SK-N-SH (cell line): ENCODE measurements around the gene MEIS2. TPM values are rescaled to one million over a fixed set of nuclear protein-coding genes. Genes with fewer than 3 reads are reported as not detected.

Experiments
- CTCF ChIA-PET: fragments of 300-600, 350-600 bp; formaldehyde crosslinking; extraction: SDS; loops from one replicate; lab custom pipeline; 2021; lab: Yijun Ruan, JAX
- POLR2A ChIA-PET: fragments of 350-600 bp; sonication (Branson Sonifier 250); formaldehyde crosslinking; extraction: SDS; loops from one replicate; lab custom pipeline; 2020; ENCODE audit warnings: antibody characterized with exemption, inconsistent platforms; lab: Yijun Ruan, JAX
- DNase-seq: peaks from one replicate; pipeline ENCODE4 v3.0.0; 2012
- H2AFZ ChIP-seq: fragments of 200-600 bp; sonication (generic); 2 replicates; pipeline ENCODE4 v1.8.1; 2016; ENCODE audit warnings: antibody characterized with exemption, mild to moderate bottlenecking, low read depth
- H3F3A ChIP-seq: fragments of 200-600 bp; sonication (generic); replicated peaks from 2 replicates; pipeline ENCODE3; 2016; ENCODE audit warnings: antibody characterized with exemption, mild to moderate bottlenecking; ENCODE audit not compliant: insufficient read depth
- H3K27ac ChIP-seq, 2 experiments: fragments of 200-500 bp in 1 of 2; fragments of 200-600 bp in 1 of 2; sonication (Bioruptor generic) in 1 of 2; sonication (generic), shearing (Covaris generic) in 1 of 2; 2 replicates each; pipeline versions ENCODE4 v1.5.1 to v1.6.1; 2014 to 2016; ENCODE audit warnings: low read depth in 2 of 2, inconsistent platforms in 1 of 2, low read length in 1 of 2, mild to moderate bottlenecking in 1 of 2, mixed read lengths in 1 of 2
- H3K27me3 ChIP-seq: fragments of 200-600 bp; sonication (generic), shearing (Covaris generic); 2 replicates; pipeline ENCODE4 v1.6.1; 2016; ENCODE audit warnings: mixed run types; ENCODE audit not compliant: insufficient read depth
- H3K36me3 ChIP-seq, 2 experiments: fragments of 200-500 bp in 1 of 2; fragments of 200-600 bp in 1 of 2; sonication (Bioruptor generic) in 1 of 2; sonication (generic) in 1 of 2; replicated peaks in 1 of 2; 2 replicates each; pipeline versions ENCODE3 to v1.5.1; 2014 to 2016; ENCODE audit warnings: low read length in 1 of 2, mild to moderate bottlenecking in 1 of 2; ENCODE audit not compliant: insufficient read depth in 2 of 2, control insufficient read depth in 1 of 2
- H3K4me1 ChIP-seq, 2 experiments: fragments of 200-500 bp in 1 of 2; fragments of 200-600 bp in 1 of 2; sonication (Bioruptor generic) in 1 of 2; sonication (generic), shearing (Covaris generic) in 1 of 2; 2 replicates each; pipeline versions ENCODE4 v1.5.1 to v1.6.1; 2014 to 2016; ENCODE audit warnings: low read depth in 1 of 2, low read length in 1 of 2, mixed run types in 1 of 2; ENCODE audit not compliant: insufficient read depth in 2 of 2, control insufficient read depth in 1 of 2
- H3K4me2 ChIP-seq: fragments of 200-600 bp; sonication (generic), shearing (Covaris generic); 2 replicates; pipeline ENCODE4 v1.6.1; 2017; ENCODE audit warnings: mixed run types
- H3K4me3 ChIP-seq, 2 experiments: fragments of 200-500 bp in 1 of 2; fragments of 200-600 bp in 1 of 2; sonication (Bioruptor generic) in 1 of 2; sonication (generic), shearing (Covaris generic) in 1 of 2; 2 replicates each; pipeline versions ENCODE4 v1.5.1 to v1.8.1; 2014 to 2016; ENCODE audit warnings: low read depth in 2 of 2, inconsistent platforms in 1 of 2, low read length in 1 of 2, mild to moderate bottlenecking in 1 of 2, mixed read lengths in 1 of 2, moderate library complexity in 1 of 2
- H3K79me2 ChIP-seq: fragments of 200-600 bp; sonication (generic); 2 replicates; pipeline ENCODE4 v1.8.1; 2017; ENCODE audit warnings: mild to moderate bottlenecking; ENCODE audit not compliant: insufficient read depth
- H3K9ac ChIP-seq: fragments of 200-600 bp; sonication (generic); 2 replicates; pipeline ENCODE4 v1.6.1; 2017; ENCODE audit warnings: mixed run types
- H3K9me2 ChIP-seq: fragments of 200-600 bp; sonication (generic); 2 replicates; pipeline ENCODE4 v1.6.1; 2017; ENCODE audit warnings: mixed run types
- H3K9me3 ChIP-seq: fragments of 200-600 bp; sonication (generic); 2 replicates; pipeline ENCODE4 v1.6.1; 2017; ENCODE audit warnings: mixed run types, mild to moderate bottlenecking, moderate library complexity
- H4K20me1 ChIP-seq: fragments of 200-600 bp; sonication (generic); 2 replicates; pipeline ENCODE4 v1.6.1; 2017; ENCODE audit warnings: mild to moderate bottlenecking, mixed run types; ENCODE audit not compliant: insufficient read depth
- EZH2phosphoT487 ChIP-seq: fragments of 200-600 bp; sonication (generic); IDR thresholded peaks from 2 replicates; pipeline ENCODE4 v1.6.1; 2017; ENCODE audit warnings: low read depth, mixed run types, mild to moderate bottlenecking, antibody characterized with exemption, moderate library complexity, borderline replicate concordance
- FOSL2 ChIP-seq: IDR thresholded peaks from 2 replicates; pipeline ENCODE4 v1.4.0; 2012; ENCODE audit warnings: low read depth, mild to moderate bottlenecking, moderate library complexity, borderline replicate concordance
- FOXM1 ChIP-seq: IDR thresholded peaks from 2 replicates; pipeline ENCODE4 v1.4.0; 2012; ENCODE audit warnings: low read depth, mild to moderate bottlenecking
- GABPA ChIP-seq: IDR thresholded peaks from 2 replicates; pipeline ENCODE4 v1.4.0; 2012; ENCODE audit warnings: low read depth, mild to moderate bottlenecking
- GATA2 ChIP-seq: sonication (generic); formaldehyde crosslinking; IDR thresholded peaks from 2 replicates; pipeline ENCODE4 v1.5.0; 2020; ENCODE audit warnings: mild to moderate bottlenecking, missing genetic modification reagents
- JUND ChIP-seq: IDR thresholded peaks from 2 replicates; pipeline ENCODE4 v1.4.0; 2012
- MAX ChIP-seq: IDR thresholded peaks from 2 replicates; pipeline ENCODE4 v1.4.0; 2012; ENCODE audit warnings: low read depth
- MEF2A ChIP-seq: IDR thresholded peaks from 2 replicates; pipeline ENCODE4 v1.4.0; 2012; ENCODE audit warnings: low read depth, borderline replicate concordance
- MXI1 ChIP-seq: IDR thresholded peaks from 2 replicates; pipeline ENCODE4 v1.6.1; 2012; ENCODE audit warnings: mild to moderate bottlenecking, low read depth, low read length, improper control_type of control experiment
- NRF1 ChIP-seq: IDR thresholded peaks from 2 replicates; pipeline ENCODE4 v1.6.1; 2012; ENCODE audit warnings: low read depth, mild to moderate bottlenecking, low read length
- PBX3 ChIP-seq: IDR thresholded peaks from 2 replicates; pipeline ENCODE4; 2012
- POLR2AphosphoS5 ChIP-seq: IDR thresholded peaks from 2 replicates; pipeline ENCODE4 v1.6.1; 2012; ENCODE audit warnings: low read depth, low read length
- RAD21 ChIP-seq: IDR thresholded peaks from 2 replicates; pipeline ENCODE4 v1.6.1; 2012; ENCODE audit warnings: mild to moderate bottlenecking, low read length
- RCOR1 ChIP-seq: fragments of 150-350 bp; IDR thresholded peaks from 2 replicates; pipeline ENCODE4 v1.6.1; 2017; ENCODE audit warnings: antibody characterized with exemption, low read length
- REST ChIP-seq: IDR thresholded peaks from 2 replicates; pipeline ENCODE4 v1.6.1; 2012; ENCODE audit warnings: mild to moderate bottlenecking, low read depth, low read length, moderate library complexity
- SMC3 ChIP-seq: IDR thresholded peaks from 2 replicates; pipeline ENCODE4 v1.6.1; 2012; ENCODE audit warnings: low read depth, low read length, improper control_type of control experiment
- TCF12 ChIP-seq: IDR thresholded peaks from 2 replicates; pipeline ENCODE4 v1.4.0; 2012
- TEAD4 ChIP-seq: IDR thresholded peaks from 2 replicates; pipeline ENCODE4 v1.4.0; 2012; ENCODE audit warnings: mild to moderate bottlenecking, borderline replicate concordance; ENCODE audit not compliant: insufficient read depth
- WGBS: methylation state at CpG from one replicate; pipeline ENCODE4 v1.1.6; 2017; ENCODE audit warnings: low lambda C conversion rate; 5-methylcytosine and 5-hydroxymethylcytosine counted together
- polyA plus RNA-seq, 3 experiments: library from polyadenylated mRNA; depleted of rRNA; stranded (reverse); fragments of >200 nt; gene quantifications; 2 replicates each; pipeline ENCODE4 v1.2.3, GENCODE V29; 2012
- TF ChIP-seq, protein P1 (sequence below): fragments of 150-350 bp; IDR thresholded peaks from 2 replicates; pipeline ENCODE4 v1.6.1; 2016; ENCODE audit warnings: mild to moderate bottlenecking, low read depth, low read length
- TF ChIP-seq, protein P2 (sequence below): IDR thresholded peaks from 2 replicates; pipeline ENCODE4 v1.4.0; 2012; ENCODE audit warnings: low read depth, borderline replicate concordance

The MEIS2 gene
- polyA plus RNA-seq, 1 of the 3 experiments (the other 2 are of a cell fraction), result 146 TPM

GRCh38 chr15:37009288-37009687 is 91.1 kb downstream of the MEIS2 start:
- WGBS, result 100% methylated on average over 1 of the region's 1 CpG
- Histone ChIP-seq H3F3A (peaks cover 12% of the 10 kb centered on the region), H3K4me1 (peaks cover 0 to 7% of the 10 kb centered on the region in 2 experiments; a peak in 2 of 4 replicates), H2AFZ (no peak overlapping the region), H3K4me3 (no peak overlapping the region), H3K9me3 (no peaks in the 10 kb centered on the region), H3K9ac (no peak overlapping the region), H3K79me2 (peaks cover 95% of the 10 kb centered on the region), H3K27me3 (no peaks in the 10 kb centered on the region), H3K27ac (no peak overlapping the region), H3K4me2 (no peak overlapping the region), H3K9me2 (no peaks in the 10 kb centered on the region), H3K36me3 (peaks cover 79 to 82% of the 10 kb centered on the region in 2 experiments), H4K20me1 (peaks cover 23% of the 10 kb centered on the region; the same call in 1 of the 2 replicates)
- ChIA-PET CTCF (no interaction called here), POLR2A (no interaction called here)
- DNase-seq, result no peak
- TF ChIP-seq SMC3, result no peak
- no peak for TF ChIP-seq RCOR1
- TF ChIP-seq, protein P1, sequence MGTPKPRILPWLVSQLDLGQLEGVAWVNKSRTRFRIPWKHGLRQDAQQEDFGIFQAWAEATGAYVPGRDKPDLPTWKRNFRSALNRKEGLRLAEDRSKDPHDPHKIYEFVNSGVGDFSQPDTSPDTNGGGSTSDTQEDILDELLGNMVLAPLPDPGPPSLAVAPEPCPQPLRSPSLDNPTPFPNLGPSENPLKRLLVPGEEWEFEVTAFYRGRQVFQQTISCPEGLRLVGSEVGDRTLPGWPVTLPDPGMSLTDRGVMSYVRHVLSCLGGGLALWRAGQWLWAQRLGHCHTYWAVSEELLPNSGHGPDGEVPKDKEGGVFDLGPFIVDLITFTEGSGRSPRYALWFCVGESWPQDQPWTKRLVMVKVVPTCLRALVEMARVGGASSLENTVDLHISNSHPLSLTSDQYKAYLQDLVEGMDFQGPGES, result no peak
- no peak for TF ChIP-seq JUND
- TF ChIP-seq POLR2AphosphoS5, result no peak
- no peak for TF ChIP-seq GABPA
- no peak for TF ChIP-seq EZH2phosphoT487
- TF ChIP-seq FOXM1, result no peak
- TF ChIP-seq FOSL2, result no peak
- TF ChIP-seq MAX, result no peak
- TF ChIP-seq, protein P2, sequence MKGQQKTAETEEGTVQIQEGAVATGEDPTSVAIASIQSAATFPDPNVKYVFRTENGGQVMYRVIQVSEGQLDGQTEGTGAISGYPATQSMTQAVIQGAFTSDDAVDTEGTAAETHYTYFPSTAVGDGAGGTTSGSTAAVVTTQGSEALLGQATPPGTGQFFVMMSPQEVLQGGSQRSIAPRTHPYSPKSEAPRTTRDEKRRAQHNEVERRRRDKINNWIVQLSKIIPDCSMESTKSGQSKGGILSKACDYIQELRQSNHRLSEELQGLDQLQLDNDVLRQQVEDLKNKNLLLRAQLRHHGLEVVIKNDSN, result no peak
- no peak for TF ChIP-seq REST
- no peak for TF ChIP-seq MXI1
- no peak for TF ChIP-seq MEF2A
- no peak for TF ChIP-seq PBX3
- no peak for TF ChIP-seq RAD21
- no peak for TF ChIP-seq TCF12
- TF ChIP-seq NRF1, result no peak
- TF ChIP-seq TEAD4, result no peak
- TF ChIP-seq GATA2 (CRISPR knock-in tag), result no peak
- TF ChIP-seq, all 33 proteins: peak for 0
